GM19324 (cell line): ENCODE results near the gene GRAMD1A.
"Not testable (repeated sequence)": the region's sequence is repeated elsewhere in the genome, so short reads cannot be mapped to it uniquely, and the experiment has no call there.

ENCODE experiments used
- ATAC-seq: cut with Tn5 transposase; IDR thresholded peaks from one replicate; pipeline ENCODE4 v1.9.1; 2021; ENCODE audit warnings: mild to moderate bottlenecking, moderate library complexity; ENCODE audit not compliant: unreplicated experiment, low FRiP score

The GRAMD1A gene

GRCh38 chr19:34975056-34975455 lies 25.1 kb upstream of the GRAMD1A start:
- no peak for ATAC-seq

- ATAC-seq, result no peak
These were observed 23.5 kb upstream of the GRAMD1A start for GRCh38 chr19:34976611-34977010.

- no peak for ATAC-seq
These were observed 20.1 kb upstream of the GRAMD1A start for GRCh38 chr19:34979819-34980640.

- no peak for ATAC-seq
These were observed 17.8 kb upstream of the GRAMD1A start for GRCh38 chr19:34982275-34982674.

- ATAC-seq, result no peak
These were observed 16.3 kb upstream of the GRAMD1A start for GRCh38 chr19:34983786-34984185.

- no peak for ATAC-seq
These were observed 15.8 kb upstream of the GRAMD1A start for GRCh38 chr19:34984287-34984686.

GRCh38 chr19:34985249-34986022 lies 14.7 kb upstream of the GRAMD1A start:
- no peak for ATAC-seq

GRCh38 chr19:34988119-34988518 lies 12.0 kb upstream of the GRAMD1A start:
- ATAC-seq, result no peak

GRCh38 chr19:34989298-34989697 lies 10.8 kb upstream of the GRAMD1A start:
- no peak for ATAC-seq

- no peak for ATAC-seq
These were observed 9.4 kb upstream of the GRAMD1A start for GRCh38 chr19:34990578-34991192.

- no peak for ATAC-seq
These were observed 8.4 kb upstream of the GRAMD1A start for GRCh38 chr19:34991542-34992333.

GRCh38 chr19:34992582-34992981 lies 7.5 kb upstream of the GRAMD1A start:
- not testable (repeated sequence) for ATAC-seq

GRCh38 chr19:34994286-34994642 lies 5.9 kb upstream of the GRAMD1A start:
- no peak for ATAC-seq

- no peak for ATAC-seq
These were observed 5.2 kb upstream of the GRAMD1A start for GRCh38 chr19:34994643-34995541.

- no peak for ATAC-seq
These were observed 4.6 kb upstream of the GRAMD1A start for GRCh38 chr19:34995551-34995950.

- no peak for ATAC-seq
These were observed 3.0 kb upstream of the GRAMD1A start for GRCh38 chr19:34997071-34997617.

- not testable (repeated sequence) for ATAC-seq
These were observed 1.9 kb upstream of the GRAMD1A start for GRCh38 chr19:34998224-34998623.

- ATAC-seq, result no peak
These were observed 1.2 kb upstream of the GRAMD1A start for GRCh38 chr19:34998777-34999497.

GRCh38 chr19:35000338-35000646 lies 169 bp downstream of the GRAMD1A start:
- ATAC-seq, result no peak
